Right lobe of liver (tissue), 6 donors: ENCODE results near the gene SNRPA1. TPM values are rescaled to one million over a fixed set of nuclear protein-coding genes. Genes with fewer than 3 reads are reported as not detected.
A peak's percentile ranks its signal among the peaks of the same experiment; 100 is the strongest.

Experiments used
- ATAC-seq, 4 donors: fragments of 200-7000 bp; cut with Tn5 transposase; one replicate each; pipeline ENCODE4 v1.9.1; 2020; ENCODE audit warnings: mild to moderate bottlenecking in 4 of 4, moderate library complexity in 4 of 4
- DNase-seq, 3 donors: peaks; one replicate each; pipeline ENCODE4 v3.0.0-alpha.2; 2020
- H3K27ac ChIP-seq, 3 donors: fragments of 200-600 bp; one replicate each; pipeline ENCODE4 v1.8.0; 2022
- H3K27me3 ChIP-seq, 2 donors: fragments of 200-600 bp; one replicate each; pipeline ENCODE4 v1.8.0; 2022
- H3K36me3 ChIP-seq, 4 donors: fragments of 200-600 bp; sonication (generic) in 1 of 4; one replicate each; pipeline versions ENCODE4 v1.5.1 to v1.8.0; 2017 to 2022; ENCODE audit warnings: control low read depth in 1 of 4
- H3K4me1 ChIP-seq, 4 donors: fragments of 200-600 bp; sonication (generic) in 1 of 4; one replicate each; pipeline versions ENCODE4 v1.5.1 to v1.8.0; 2017 to 2022; ENCODE audit warnings: control low read depth in 1 of 4
- H3K4me3 ChIP-seq, 3 donors: fragments of 200-600 bp; one replicate each; pipeline ENCODE4 v1.8.0; 2022
- H3K9me3 ChIP-seq, 4 donors: fragments of 200-600 bp; sonication (generic) in 1 of 4; one replicate each; pipeline versions ENCODE4 v1.5.1 to v1.8.0; 2017 to 2022; ENCODE audit warnings: control low read depth in 1 of 4
- POLR2A ChIP-seq: fragments of 450-650 bp; IDR thresholded peaks from one replicate; pipeline ENCODE4 v1.6.1; 2017; ENCODE audit warnings: antibody characterized with exemption, mild to moderate bottlenecking
- WGBS: methylation state at CpG from one replicate; pipeline ENCODE4 v1.1.6; 2018; ENCODE audit warnings: low coverage, low lambda C conversion rate; ENCODE audit not compliant: insufficient coverage; ENCODE audit errors: missing lambda C conversion rate; 5-methylcytosine and 5-hydroxymethylcytosine counted together
- intact Hi-C, 2 donors: fragments of 100-400 bp; cut with DNase I; formaldehyde crosslinking; loops; one replicate each; pipeline versions ENCODE4 v1.11.2 to v1.14.1; 2022
- total RNA-seq, 6 experiments: library from RNA; depleted of rRNA in 2 of 6; stranded (reverse); fragments of >200 nt in 2 of 6; fragmentation: NEBNext Ultra II Directional in 3 of 6; extraction: Animal tissue kit (Norgen Biotek cat#: 25700) in 3 of 6; gene quantifications; one replicate each; pipeline versions ENCODE4 v1.1.0 to v1.2.4, GENCODE V29; 2016 to 2023
- TF ChIP-seq, protein P1 (sequence below), 4 donors: fragments of 200-600 bp in 3 of 4; fragments of 450-650 bp in 1 of 4; IDR thresholded peaks; one replicate each; pipeline versions ENCODE4 v1.5.1 to v1.8.0; 2016 to 2022; ENCODE audit warnings: antibody characterized with exemption in 4 of 4, mild to moderate bottlenecking in 2 of 4
- donor health status: DM: no; HTN: yes; CAD: no.
- donor health status: DM: no; HTN: no; CAD: no.
- donor health status: DM: no; HTN: no; CAD: no.
- donor health status: DM: no; HTN: yes; CAD: no.
- donor health status: DM: no; HTN: yes; CAD: no.

The SNRPA1 gene
- total RNA-seq, 6 experiments from 2014 or later: 17.7 to 28.6 (median 24.1) TPM

DNA sequence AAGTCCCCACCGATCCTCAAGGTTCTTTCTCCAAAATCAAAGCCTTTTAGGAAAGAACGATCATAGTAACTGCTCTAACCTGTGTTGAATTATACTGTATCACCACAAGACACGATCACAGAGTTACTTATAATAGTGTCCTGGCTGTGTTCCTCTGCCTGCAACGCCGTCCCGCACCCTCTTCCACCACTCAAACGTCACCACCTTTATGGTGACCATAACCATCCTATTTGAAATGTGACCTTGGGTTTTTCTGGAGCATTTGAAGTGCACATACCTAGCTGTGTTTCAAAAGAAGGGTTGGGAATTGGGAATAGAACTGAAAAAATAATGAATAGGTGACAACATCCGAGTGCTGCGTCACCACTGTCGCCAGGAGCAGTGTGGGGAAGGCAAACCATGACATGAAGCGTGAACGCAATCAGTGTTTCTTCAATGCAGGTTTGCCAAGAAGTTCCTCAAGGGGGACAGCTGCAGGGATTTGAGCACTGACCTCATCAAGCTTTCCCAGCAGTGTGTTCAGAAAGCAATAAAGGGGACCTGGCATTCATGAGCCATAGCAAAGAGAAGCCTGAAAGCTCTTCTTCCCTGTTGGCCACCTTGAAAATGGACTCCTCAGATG lies 17.0 kb downstream of the SNRPA1 start:
- Histone ChIP-seq H3K36me3 (peaks cover 17 to 41% (median 19%) of the 10 kb centered on the region in 4 donors), H3K27ac (peak overlapping the region in 2 of 3 donors; percentile 20 to 54)
- WGBS: 82% methylated on average over 8 of the region's 12 CpGs

DNA sequence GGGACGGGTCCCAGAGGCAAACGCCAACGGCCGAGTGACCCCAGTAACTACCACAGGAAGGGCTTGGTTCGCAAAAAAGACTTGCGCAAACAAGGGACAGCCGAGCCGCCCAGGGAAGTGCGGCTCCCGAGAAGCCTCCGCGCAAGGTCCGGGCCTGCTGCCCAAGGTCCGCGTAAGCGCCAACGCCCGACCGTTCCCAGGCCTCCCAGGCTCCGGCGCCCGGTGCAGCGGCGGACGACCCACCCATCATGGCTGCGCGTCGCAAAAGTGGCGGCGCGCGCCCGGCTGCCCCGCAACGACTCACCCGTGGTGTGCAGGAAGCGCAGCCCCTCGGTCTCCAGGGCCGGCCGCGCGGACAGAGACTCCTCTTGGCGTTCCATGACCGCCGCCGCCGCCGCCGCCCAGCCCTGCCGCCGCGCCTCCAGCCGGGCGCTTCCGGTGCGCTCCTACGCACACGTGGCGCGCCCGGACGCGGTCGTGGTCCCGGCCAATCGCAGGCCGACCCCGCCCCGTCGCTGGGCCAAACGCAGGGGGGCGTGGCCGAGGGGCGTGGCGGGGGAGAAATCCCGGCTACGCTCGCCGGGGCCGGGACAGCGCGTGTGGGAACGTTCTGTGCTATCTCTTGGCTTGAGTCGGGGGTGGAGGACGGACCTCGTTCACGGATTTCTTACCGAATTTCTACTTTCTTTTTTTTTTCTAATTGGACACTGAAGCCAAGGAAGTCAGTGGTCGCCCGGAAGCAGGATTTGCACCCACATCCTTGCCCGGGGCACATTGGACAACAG lies 17.8 kb downstream of the SNRPA1 start, which contains the start of gene SELENOS:
Gene SELENOS (minus strand): TSS at position 448 of the 785 bp plus-strand sequence. CDS start 68 bp downstream, at position 380.
- Histone ChIP-seq H3K4me1 (peaks cover 0 to 33% (median 13%) of the 10 kb centered on the region in 4 donors), H3K27me3 (no peaks in the 10 kb centered on the region), H3K9me3 (no peaks in the 10 kb centered on the region), H3K36me3 (peaks cover 22 to 42% (median 25%) of the 10 kb centered on the region in 4 donors), H3K27ac (peak within 1 kb of the TSS; percentile 59 to 86 (median 69)), H3K4me3 (peak within 1 kb of the TSS; percentile 94 to 97 (median 94))
- intact Hi-C loops: no loop called here
- ATAC-seq: peak; percentile 93 to 96 (median 95)
- TF ChIP-seq, protein P1, sequence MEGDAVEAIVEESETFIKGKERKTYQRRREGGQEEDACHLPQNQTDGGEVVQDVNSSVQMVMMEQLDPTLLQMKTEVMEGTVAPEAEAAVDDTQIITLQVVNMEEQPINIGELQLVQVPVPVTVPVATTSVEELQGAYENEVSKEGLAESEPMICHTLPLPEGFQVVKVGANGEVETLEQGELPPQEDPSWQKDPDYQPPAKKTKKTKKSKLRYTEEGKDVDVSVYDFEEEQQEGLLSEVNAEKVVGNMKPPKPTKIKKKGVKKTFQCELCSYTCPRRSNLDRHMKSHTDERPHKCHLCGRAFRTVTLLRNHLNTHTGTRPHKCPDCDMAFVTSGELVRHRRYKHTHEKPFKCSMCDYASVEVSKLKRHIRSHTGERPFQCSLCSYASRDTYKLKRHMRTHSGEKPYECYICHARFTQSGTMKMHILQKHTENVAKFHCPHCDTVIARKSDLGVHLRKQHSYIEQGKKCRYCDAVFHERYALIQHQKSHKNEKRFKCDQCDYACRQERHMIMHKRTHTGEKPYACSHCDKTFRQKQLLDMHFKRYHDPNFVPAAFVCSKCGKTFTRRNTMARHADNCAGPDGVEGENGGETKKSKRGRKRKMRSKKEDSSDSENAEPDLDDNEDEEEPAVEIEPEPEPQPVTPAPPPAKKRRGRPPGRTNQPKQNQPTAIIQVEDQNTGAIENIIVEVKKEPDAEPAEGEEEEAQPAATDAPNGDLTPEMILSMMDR (IDR thresholded peaks at IDR 0.05): no peak
- peak; percentile 97 for TF ChIP-seq POLR2A
- DNase-seq: peak; percentile 93 to 94 (median 94)
- 0% methylated on average over 33 of the region's 91 CpGs for WGBS

More for the DNA sequence above, 17.0 kb downstream of the SNRPA1 start:
- DNase-seq (no peak), ATAC-seq (no peak)
- no peaks in the 10 kb centered on the region for H3K27me3 ChIP-seq
- intact Hi-C loops: no loop called here
- H3K4me3 ChIP-seq: peak overlapping the region in 2 of 3 donors; percentile 94
- no peak for TF ChIP-seq POLR2A
- TF ChIP-seq, protein P1 (IDR thresholded peaks at IDR 0.05): no peak
- H3K4me1 ChIP-seq: peaks cover 0 to 33% (median 13%) of the 10 kb centered on the region in 4 donors
- no peaks in the 10 kb centered on the region for H3K9me3 ChIP-seq

DNA sequence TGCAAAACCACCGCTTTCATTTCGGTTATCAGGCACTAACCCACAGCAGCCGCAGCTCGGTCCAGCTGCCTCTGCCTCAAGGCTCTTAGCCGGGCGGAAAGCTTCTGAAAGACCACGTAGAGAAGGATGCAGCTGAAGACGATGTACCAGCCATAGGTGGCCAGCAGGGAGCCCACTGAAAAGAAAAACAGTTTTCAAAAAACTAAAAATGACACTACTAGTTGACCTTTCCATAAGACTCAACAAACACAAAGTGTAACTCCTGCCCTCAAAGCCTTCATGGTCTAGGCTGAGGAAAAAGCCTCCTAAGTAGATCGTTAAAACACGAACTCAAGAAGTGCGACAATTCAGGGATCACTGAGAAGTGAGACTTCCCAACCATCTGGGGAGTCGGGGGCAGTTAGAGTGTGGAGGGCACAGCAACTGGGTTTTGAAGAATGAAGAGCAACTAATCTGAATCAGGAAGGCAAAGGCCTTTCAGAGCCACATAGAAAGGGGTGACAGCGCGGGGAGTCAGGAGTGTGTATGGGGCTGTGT lies 18.5 kb downstream of the SNRPA1 start:
- 6% methylated on average over 14 of the region's 14 CpGs for WGBS
- peak overlapping the region; percentile 59 to 86 (median 69) for H3K27ac ChIP-seq
- ATAC-seq (no peak), DNase-seq (no peak)
- intact Hi-C loops: no loop called here
- TF ChIP-seq, protein P1 (IDR thresholded peaks at IDR 0.05): peak in 3 of 4 donors; percentile 3 to 24 (median 20)
- no peak for TF ChIP-seq POLR2A
- H3K36me3 ChIP-seq: peaks cover 24 to 42% (median 31%) of the 10 kb centered on the region in 4 donors
- peak overlapping the region; percentile 94 to 97 (median 94) for H3K4me3 ChIP-seq
- H3K4me1 ChIP-seq: peaks cover 0 to 33% (median 13%) of the 10 kb centered on the region in 4 donors
- H3K27me3 ChIP-seq: no peaks in the 10 kb centered on the region
- no peaks in the 10 kb centered on the region for H3K9me3 ChIP-seq

GRCh38 chr15:101275018-101275417 lies 20.0 kb downstream of the SNRPA1 start:
- TF ChIP-seq POLR2A: no peak
- TF ChIP-seq, protein P1 (IDR thresholded peaks at IDR 0.05): no peak
- Histone ChIP-seq H3K4me1 (peaks cover 0 to 22% (median 10%) of the 10 kb centered on the region in 4 donors), H3K27ac (no peak overlapping the region), H3K27me3 (no peaks in the 10 kb centered on the region), H3K4me3 (no peak overlapping the region), H3K36me3 (peaks cover 25 to 50% (median 37%) of the 10 kb centered on the region in 4 donors), H3K9me3 (no peaks in the 10 kb centered on the region)
- no peak for ATAC-seq
- intact Hi-C loops: no loop called here
- DNase-seq: no peak
- WGBS: 66% methylated on average over 5 of the region's 5 CpGs
